ENCODE data around the gene SELENON.

- no peak for TF ChIP-seq TAF1 (IDR thresholded peaks at IDR 0.05; ENCODE audit: borderline replicate concordance, low read depth, low read length)
- TF ChIP-seq POLR2A (IDR thresholded peaks at IDR 0.05; ENCODE audit: low read depth, low read length), result no peak
These were observed 44.4 kb upstream of the SELENON start for GRCh38 chr1:25755475-25756125.

All from GM12892 (cell line).